ENCODE measurements around the gene MSH6. TPM values are rescaled to one million over a fixed set of nuclear protein-coding genes. Genes with fewer than 3 reads are reported as not detected.

The MSH6 gene
- total RNA-seq, 1 donor from 2014 or later = 101 TPM

DNA sequence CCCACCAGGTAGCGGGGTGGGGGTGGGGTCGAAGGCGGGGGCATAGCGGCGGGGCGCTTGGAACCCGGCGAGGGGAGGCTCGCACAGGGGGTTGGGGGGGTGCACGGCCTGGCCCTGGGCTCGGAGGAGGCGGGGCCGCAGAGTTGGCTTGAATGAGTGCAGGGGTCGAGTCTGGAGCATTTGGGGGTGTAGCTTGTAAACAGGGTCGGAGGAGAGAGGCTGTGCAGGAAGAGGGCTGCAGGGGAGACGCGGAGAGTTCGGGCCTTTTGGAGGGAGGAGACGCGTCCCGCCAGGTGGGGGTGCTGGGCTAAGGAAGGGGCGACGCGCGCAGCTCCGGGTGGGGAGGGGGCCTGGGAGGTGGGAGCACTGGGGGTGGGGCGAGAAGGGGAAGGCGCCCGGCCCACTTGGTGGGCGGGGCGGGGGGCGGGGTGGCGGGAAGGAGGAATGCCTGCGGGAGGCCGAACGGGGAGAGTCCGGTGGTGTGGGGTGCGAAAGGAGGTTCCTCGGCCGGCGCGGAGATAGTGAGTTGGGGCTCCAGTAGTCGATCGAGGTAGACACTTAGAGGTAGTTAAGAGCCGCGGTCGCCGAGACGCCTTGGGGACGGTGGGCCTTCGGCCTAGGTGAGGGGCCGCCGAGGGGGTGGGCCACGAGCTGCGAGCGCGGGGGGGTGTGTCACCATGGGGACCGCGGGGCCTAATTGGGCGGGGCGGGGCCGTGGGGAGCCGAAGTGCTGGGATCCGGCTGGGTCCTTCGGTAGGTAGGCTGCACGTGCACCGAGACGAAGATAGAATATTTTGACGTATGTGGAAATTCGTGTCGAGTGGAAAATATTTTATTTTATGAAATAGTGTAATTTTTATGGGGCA, 774 bp downstream of the MSH6 start:
- intact Hi-C loops (cut with micrococcal nuclease) = loop anchor here (1.0 to 5.0 kb wide), 3 partner anchors 123 to 1486 kb away; partner anchors contain the start of genes EPAS1, FBXO11 and MSH2

DNA sequence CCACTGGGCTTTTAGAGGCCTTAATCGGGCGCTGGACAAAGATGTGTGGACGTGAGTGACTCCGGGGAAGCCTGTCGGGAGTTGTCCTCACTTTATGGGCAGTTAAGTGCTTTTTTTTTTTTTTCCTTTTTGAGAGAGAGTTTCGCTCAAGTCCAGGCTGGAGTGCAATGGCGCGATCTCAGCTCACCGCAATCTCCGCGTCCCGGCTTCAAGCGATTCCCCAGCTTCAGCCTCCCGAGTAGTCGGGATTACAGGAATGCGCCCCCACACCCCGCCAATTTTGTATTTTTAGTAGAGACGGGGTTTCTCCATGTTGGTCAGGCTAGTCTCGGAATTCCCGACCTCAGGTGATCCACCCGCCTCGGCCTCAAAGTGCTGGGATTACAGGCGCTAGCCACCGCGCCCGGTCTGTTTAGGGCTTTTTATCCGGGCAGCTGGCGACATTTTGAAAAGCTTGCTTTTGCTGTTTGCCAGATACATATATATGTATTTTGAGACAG, 1.5 kb downstream of the MSH6 start:
- intact Hi-C loops (cut with micrococcal nuclease) = loop anchor here (5.0 kb wide), 1 partner anchor 1487 kb away; the partner anchor contains the start of gene EPAS1

DNA sequence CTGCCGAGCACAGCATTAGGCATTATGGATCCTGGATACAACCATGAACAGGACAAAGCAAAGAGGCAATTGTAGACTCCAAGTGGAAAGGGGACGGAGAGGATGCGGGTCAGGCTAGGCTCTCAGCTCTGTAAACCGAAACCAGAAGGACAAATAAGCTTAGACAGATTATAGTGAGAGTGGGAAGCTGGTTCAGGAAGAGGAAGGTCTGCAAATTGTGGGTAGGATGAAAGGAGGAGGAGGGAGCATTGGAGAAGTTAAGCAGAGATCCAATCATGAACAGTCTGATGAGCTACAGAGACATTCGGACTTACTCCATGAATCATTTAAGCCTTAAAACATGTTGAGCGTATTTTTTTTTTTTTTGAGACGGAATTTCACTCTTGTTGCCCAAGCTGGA, 3.0 kb downstream of the MSH6 start:
- intact Hi-C loops (cut with micrococcal nuclease) = no loop called here

DNA sequence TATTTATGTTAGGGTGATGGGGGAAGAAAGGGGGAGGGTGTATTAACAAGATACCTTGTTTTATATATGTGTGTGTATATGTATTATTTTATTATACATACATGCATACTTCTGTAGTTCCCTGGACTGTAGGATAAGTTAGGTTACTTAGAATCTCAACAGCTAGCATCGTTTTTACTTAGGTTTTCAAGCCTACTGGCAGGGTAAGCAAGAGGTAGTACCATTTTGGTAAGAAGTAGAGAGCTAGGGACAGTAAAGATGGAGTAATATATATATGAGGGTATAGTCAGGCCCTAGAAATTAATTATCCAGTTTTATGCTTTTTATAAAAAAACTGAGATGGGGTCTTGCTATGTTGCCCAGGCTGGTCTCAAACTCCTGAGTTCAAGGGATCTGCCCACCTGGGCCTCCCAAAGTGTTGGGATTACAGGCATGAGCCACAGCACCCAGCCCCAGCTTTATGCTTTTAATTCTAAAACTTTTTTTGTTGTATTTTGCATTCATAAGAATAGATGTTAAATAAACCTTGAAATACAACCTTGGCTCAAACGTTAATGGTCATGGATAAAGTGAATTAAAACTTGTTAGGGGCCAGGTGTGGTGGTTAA, 13.2 kb downstream of the MSH6 start:
- intact Hi-C loops (cut with micrococcal nuclease) = no loop called here

DNA sequence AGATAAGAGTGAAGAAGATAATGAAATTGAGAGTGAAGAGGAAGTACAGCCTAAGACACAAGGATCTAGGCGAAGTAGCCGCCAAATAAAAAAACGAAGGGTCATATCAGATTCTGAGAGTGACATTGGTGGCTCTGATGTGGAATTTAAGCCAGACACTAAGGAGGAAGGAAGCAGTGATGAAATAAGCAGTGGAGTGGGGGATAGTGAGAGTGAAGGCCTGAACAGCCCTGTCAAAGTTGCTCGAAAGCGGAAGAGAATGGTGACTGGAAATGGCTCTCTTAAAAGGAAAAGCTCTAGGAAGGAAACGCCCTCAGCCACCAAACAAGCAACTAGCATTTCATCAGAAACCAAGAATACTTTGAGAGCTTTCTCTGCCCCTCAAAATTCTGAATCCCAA, 15.7 kb downstream of the MSH6 start:
- intact Hi-C loops (cut with micrococcal nuclease) = no loop called here

DNA sequence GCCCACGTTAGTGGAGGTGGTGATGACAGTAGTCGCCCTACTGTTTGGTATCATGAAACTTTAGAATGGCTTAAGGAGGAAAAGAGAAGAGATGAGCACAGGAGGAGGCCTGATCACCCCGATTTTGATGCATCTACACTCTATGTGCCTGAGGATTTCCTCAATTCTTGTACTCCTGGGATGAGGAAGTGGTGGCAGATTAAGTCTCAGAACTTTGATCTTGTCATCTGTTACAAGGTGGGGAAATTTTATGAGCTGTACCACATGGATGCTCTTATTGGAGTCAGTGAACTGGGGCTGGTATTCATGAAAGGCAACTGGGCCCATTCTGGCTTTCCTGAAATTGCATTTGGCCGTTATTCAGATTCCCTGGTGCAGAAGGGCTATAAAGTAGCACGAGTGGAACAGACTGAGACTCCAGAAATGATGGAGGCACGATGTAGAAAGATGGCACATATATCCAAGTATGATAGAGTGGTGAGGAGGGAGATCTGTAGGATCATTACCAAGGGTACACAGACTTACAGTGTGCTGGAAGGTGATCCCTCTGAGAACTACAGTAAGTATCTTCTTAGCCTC, 16.2 kb downstream of the MSH6 start:
- intact Hi-C loops (cut with micrococcal nuclease) = no loop called here

DNA sequence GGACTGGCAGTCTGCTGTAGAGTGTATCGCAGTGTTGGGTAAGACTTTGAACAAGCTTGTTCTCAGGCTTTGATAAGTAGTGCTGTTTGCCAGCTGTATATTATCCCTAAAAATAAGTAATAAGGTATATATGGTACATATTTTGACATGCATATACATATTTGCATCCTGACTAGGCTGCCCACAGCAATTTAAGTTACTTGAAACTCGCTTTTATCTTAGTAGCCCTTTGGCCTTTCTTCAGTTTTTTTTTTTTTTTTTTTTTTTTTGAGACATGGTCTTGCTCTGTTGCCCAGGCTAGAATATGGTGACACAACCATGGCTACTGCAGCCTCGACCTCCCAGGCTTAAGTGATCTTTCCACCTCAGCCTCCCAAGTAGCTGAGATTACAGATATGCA, 18.2 kb downstream of the MSH6 start:
- intact Hi-C loops (cut with micrococcal nuclease) = no loop called here

DNA sequence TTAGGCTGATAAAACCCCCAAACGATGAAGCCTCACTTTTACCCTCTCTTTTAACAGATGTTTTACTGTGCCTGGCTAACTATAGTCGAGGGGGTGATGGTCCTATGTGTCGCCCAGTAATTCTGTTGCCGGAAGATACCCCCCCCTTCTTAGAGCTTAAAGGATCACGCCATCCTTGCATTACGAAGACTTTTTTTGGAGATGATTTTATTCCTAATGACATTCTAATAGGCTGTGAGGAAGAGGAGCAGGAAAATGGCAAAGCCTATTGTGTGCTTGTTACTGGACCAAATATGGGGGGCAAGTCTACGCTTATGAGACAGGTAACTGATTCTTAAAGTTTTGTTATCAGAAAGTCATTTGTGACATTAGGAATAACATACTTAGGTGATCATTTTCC, 20.4 kb downstream of the MSH6 start:
- intact Hi-C loops (cut with micrococcal nuclease) = no loop called here

DNA sequence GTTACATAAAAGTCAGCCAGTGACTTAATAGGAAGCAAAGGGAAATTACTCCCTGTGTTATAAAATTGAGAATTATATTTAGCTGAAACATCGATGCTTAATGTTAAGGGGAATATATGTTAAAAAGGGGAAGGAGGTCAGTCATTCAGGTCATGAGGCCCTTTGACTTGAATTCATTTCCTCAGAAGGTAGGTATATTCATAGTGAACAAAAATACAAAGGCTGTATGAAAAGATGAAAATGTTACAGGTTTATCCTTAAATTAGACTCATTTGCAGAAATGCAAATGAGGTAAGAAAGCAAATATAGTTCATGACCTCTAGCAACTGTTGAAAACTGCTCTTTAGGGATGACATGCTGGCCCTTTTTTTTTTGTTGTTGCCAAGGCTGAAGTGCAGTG, 20.8 kb downstream of the MSH6 start:
- intact Hi-C loops (cut with micrococcal nuclease) = no loop called here

DNA sequence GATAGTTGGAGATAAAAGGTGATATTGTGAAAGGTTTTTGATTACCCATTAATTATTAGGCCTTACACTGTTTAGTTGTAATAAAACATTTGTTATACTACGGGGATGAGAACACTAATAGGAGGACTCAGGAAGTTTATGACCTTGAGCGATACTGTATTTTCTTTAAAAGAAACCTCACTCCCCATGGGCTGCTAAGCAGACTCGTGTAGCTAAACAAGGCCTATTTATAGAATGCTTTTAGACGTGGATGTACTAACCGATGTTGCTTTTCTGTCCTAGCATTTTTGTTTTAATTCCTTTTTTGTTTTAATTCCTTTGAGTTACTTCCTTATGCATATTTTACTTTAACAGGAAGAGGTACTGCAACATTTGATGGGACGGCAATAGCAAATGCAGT, 22.9 kb downstream of the MSH6 start:
- intact Hi-C loops (cut with micrococcal nuclease) = no loop called here

DNA sequence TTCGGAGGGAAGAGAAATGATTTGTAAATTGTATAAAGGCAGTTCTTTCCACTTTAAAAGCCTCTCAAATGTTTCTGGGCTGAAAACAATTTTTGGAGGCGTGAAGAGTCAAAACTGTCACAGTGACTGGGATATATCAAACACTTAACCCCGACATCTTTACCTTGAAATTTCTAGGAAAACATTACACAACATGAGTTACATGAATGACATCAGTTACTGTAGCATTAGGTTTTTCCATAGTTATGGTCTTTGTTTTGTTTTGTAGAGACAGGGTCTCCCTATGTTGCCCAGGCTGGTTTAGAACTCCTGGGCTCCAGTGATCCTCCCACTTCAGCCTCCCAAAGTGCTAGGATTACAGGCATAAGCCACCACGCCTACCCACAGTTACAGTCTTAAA, 25.7 kb downstream of the MSH6 start:
- intact Hi-C loops (cut with micrococcal nuclease) = no loop called here

DNA sequence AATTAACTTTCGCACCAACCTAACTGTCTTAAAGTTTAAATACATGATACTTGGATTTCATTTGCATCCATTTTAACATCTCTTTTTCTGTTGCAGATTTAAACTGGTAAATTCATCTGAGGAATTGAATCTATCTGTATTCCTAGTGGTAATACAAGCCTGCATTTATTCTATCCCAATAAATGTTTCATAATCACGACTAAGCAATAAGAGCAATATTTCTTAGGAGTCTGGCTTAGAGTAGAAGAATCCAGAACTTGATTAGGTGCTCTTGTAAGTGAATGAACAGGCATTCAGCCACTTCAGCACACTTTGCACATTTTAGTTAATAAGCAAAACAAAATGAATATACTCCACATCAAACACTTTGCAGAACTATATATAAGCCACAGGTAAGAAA, 27.0 kb downstream of the MSH6 start:
- intact Hi-C loops (cut with micrococcal nuclease) = no loop called here

DNA sequence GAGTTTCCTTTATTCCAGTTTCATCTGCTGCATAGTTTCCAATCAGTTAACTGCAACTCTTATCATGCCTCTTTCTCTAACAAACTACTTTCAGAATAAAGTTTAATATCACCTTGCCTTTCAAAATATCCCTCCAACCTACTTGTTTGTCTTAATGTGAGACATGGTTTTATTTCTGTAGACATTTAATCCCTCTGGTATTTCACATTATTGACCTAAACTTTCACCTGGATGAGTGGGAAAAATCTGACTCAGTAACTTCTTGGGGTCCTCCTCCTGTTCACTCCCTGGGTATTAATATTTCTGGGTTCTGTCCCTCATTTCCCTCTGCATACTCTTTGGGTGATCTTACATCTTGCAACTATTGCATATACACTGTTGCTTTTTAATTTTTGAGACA, 27.9 kb downstream of the MSH6 start:
- intact Hi-C loops (cut with micrococcal nuclease) = no loop called here

DNA sequence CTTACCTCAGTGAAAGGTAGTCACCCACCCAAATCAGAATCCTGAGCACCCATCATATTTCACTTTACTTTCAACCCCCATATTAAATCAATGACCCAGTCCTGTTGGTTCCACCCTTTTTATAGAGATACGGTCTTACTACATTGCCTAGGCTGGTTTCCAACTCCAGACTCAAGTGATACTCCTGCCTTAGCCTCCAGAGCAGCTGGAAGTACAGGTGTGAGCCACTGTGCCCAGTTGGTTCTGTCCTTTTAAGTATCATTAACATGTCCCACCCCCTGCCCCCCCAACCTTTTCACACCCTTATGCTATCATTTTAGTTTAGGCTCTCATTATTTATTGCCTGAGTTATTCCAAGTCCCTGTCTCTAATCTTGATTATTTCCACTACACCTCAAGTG, 28.7 kb downstream of the MSH6 start:
- intact Hi-C loops (cut with micrococcal nuclease) = no loop called here

DNA sequence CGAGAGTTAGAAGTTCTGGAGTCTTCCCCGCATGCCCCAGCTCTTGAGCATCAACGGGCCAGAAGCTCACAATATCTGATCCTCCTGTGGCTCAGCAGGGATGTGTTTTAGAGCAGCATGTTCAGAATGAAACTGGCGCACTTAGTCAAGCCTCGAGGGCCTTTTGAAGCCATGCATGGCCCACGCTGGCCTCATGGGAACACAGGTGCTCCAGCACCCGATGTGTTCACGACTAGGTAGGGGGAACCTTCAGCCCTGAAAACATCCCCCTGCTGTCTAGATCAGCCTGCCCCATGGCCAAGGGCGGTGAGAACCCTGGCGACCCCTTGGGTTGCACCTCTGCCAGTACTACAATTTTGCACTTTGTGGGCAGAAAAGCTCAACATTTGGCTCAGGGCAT, 32.8 kb downstream of the MSH6 start:
- intact Hi-C loops (cut with micrococcal nuclease) = no loop called here

DNA sequence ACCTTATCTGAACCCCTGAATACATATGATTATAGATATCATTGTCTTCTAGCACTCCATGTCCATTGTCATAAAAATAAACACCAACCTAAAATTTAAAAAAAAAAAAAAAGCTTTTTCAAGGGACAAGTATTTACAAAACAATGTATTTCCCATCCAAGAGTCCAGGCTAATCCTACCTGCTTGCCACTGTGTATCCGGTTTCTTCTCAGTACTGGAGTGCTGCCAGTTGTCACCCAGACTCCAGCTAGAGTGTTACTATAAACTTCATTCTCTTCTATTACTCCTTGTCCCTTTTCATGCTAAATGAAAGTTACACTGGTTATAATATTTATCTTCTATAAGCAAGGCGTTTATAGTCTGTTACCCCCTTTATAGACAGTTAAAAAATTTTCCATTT, 35.8 kb downstream of the MSH6 start:
- intact Hi-C loops (cut with micrococcal nuclease) = no loop called here

DNA sequence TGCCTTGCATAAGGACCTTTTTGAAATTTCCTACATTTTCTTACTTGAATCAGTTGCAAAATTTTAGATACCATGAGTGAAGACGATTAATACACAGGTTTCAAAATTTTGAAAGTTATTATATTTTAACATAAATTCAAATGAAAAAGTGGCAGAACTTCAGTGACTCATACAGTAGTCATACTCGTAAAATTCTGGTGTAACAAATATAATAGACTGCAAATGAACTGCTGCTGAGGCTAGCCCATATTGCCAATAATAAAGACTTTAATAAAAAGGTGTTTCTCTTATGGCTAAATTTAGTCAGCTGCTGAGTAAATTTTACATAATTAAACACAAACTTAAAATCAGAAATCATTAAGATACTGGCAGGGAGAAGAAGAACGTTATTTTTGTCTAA, 36.9 kb downstream of the MSH6 start:
- intact Hi-C loops (cut with micrococcal nuclease) = no loop called here

DNA sequence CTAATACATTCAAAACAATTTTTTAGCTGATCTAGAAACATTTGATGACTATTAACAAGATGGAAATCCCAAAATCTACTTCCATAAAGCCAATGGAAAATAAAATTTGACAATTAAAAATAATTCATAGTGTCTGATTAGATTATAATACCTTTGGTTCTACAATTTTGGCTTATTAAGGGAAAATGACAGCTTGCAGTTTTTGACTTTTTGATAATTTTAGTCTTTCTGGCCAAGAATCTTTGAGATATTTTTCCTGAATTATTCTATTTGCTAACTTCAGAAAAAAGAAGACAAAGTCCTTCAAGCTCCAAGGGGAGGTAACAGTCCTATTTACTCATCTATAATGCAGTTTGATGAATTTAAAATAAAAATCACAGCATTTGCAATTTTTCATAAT, 39.6 kb downstream of the MSH6 start:
- intact Hi-C loops (cut with micrococcal nuclease) = no loop called here

DNA sequence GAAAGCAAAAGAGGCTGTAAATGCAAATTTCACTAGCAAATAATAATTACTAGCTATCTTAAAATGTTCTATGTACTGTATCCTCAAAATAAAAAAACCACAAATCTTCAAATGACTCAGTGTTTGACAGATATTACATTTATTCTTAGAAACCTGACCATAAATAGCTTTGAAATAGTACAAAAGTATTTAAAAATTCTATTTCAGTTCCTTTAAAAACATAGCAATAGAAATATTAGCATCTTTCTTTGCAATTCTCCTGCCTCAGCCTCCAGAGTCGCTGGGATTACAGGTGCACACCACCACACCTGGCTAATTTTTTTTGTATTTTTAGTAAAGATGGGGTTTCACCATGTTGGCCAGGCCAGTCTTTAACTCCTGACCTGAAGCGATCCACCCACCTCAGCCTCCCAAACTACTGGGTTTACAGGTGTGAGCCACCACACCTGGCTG, 50.6 kb downstream of the MSH6 start:
- intact Hi-C loops (cut with micrococcal nuclease) = no loop called here

DNA sequence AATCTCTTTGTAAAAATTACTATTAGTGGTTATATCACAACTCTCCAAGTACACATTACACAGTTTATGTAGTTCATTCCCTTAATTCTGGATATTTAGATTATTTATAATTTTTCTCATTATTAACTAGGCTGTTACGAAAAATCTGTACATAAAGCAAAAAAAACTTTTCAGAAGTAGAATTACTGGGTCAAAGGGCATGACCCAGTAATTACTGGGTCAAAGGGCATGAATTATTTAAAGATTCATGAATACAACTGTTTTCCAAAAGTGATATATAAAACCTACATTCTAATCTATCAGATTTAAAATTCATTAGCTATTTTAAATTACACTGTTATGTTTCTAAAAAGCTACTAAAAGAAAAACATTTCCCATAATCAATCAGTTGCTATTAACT, 55.3 kb downstream of the MSH6 start:
- intact Hi-C loops (cut with micrococcal nuclease) = no loop called here

DNA sequence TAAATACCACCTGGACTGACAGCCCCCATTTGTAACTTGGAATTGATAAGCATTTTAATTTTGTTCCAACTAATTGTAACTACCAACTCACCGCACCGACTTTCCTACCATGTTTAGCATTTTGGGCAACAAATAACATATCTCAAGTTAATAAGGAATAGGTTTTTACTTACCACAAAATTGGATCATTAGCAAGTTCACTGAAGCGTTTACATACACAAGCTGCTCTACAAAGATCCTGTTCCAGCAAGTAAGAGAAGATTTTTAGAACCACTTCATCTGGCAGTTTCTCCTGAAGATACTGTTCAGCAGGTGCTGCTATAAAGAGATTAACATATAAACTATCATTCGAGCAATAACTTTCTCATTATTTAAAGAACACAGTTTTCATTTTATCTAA, 55.7 kb downstream of the MSH6 start:
- intact Hi-C loops (cut with micrococcal nuclease) = no loop called here

DNA sequence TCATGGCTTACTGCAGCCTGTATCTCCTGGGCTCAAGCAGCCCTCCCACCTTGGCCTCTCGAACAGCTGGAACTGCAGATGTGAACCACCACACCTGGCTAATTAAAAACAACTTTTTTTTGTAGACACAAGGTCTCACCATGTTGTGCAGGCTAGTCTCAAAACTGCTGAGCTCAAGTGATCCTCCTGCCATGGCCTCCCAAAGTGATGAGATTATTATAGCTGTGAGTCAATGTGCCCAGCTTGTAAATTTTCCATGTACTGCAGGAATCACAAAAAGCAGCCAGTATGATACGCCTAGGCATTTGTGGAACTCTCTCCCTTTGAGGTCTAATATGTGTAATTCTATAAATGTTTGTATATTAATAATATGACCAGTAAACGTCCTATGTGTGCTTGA, 59.9 kb downstream of the MSH6 start:
- intact Hi-C loops (cut with micrococcal nuclease) = no loop called here

Data from T-helper 2 cell treated with Interferon-gamma antibody and Interleukin-4, amounts not matched to agents 100 ng/mL and 5 ng/mL, for 36 hours (primary cell).